ENCODE data around the gene PTPRD. TPM values are rescaled to one million over a fixed set of nuclear protein-coding genes. Genes with fewer than 3 reads are reported as not detected.

The PTPRD gene
- total RNA-seq, 1 experiment from 2014 or later: not detected

- intact Hi-C loops (cut with micrococcal nuclease): no loop called here
- H3K27ac Mint-ChIP-seq (ENCODE audit: low read depth, unreplicated experiment): no peak overlapping the region
- TF ChIP-seq CTCF (IDR thresholded peaks at IDR 0.05; ENCODE audit: unreplicated experiment): no peak
- H3K36me3 Mint-ChIP-seq (ENCODE audit: insufficient read depth, unreplicated experiment): no peaks in the 10 kb centered on the region
- H3K27me3 Mint-ChIP-seq (ENCODE audit: insufficient read depth, unreplicated experiment): no peaks in the 10 kb centered on the region
- peaks cover 20% of the 10 kb centered on the region for H3K9me3 Mint-ChIP-seq (ENCODE audit: unreplicated experiment)
- DNase-seq (ENCODE audit: unreplicated experiment): no peak
- POLR2A ChIA-PET: no interaction called here
- no peak overlapping the region for H3K4me3 Mint-ChIP-seq (ENCODE audit: unreplicated experiment)
- CTCF ChIA-PET: interaction anchor here (0.7 to 1.0 kb wide), 2 partner anchors 10 to 19 kb away, joined by 3 to 5 read pairs; no protein-coding TSS in a partner anchor
- no peaks in the 10 kb centered on the region for H3K4me1 Mint-ChIP-seq (ENCODE audit: insufficient read depth, unreplicated experiment)
- BruUV-seq (replicated peaks): no TSS peak
These were observed 2345.9 kb downstream of the PTPRD start for GRCh38 chr9:8266861-8267260.

GRCh38 chr9:8265281-8265680 lies 2347.5 kb downstream of the PTPRD start:
- H3K36me3 Mint-ChIP-seq (ENCODE audit: insufficient read depth, unreplicated experiment): no peaks in the 10 kb centered on the region
- no TSS peak for BruUV-seq (replicated peaks)
- no peak overlapping the region for H3K27ac Mint-ChIP-seq (ENCODE audit: low read depth, unreplicated experiment)
- no peaks in the 10 kb centered on the region for H3K27me3 Mint-ChIP-seq (ENCODE audit: insufficient read depth, unreplicated experiment)
- no peak overlapping the region for H3K4me3 Mint-ChIP-seq (ENCODE audit: unreplicated experiment)
- intact Hi-C loops (cut with micrococcal nuclease): no loop called here
- peaks cover 14% of the 10 kb centered on the region for H3K9me3 Mint-ChIP-seq (ENCODE audit: unreplicated experiment)
- ChIA-PET CTCF (no interaction called here), POLR2A (no interaction called here)
- DNase-seq (ENCODE audit: unreplicated experiment): no peak
- TF ChIP-seq CTCF (IDR thresholded peaks at IDR 0.05; ENCODE audit: unreplicated experiment): no peak
- no peaks in the 10 kb centered on the region for H3K4me1 Mint-ChIP-seq (ENCODE audit: insufficient read depth, unreplicated experiment)
